ENCODE data around the gene CRAT.

Gene CRAT

GRCh38 chr9:129109952-129110739, 447 bp downstream of the CRAT start:
- DNase-seq (ENCODE audit: low spot score), result peak; percentile 79

DNA sequence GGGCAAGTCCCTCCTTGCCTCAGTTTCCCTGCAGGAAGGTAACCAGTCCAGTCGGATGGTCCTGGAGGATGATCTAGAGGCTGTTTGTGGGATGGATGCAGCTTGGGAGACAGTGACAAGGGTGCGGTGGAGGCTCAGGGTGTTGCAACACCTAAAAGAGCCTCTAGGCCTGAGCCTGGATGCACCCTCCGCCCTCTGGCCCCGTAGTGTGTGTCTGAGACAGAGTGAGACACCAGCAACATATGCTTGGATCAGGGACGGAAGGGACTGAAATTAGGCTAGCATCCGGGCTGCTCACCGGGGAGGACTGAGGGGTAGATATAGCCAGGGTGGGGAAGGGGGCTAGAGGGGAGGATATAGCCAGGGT, 1.1 kb downstream of the CRAT start:
- DNase-seq (ENCODE audit: low spot score), result peak; percentile 42

DNA sequence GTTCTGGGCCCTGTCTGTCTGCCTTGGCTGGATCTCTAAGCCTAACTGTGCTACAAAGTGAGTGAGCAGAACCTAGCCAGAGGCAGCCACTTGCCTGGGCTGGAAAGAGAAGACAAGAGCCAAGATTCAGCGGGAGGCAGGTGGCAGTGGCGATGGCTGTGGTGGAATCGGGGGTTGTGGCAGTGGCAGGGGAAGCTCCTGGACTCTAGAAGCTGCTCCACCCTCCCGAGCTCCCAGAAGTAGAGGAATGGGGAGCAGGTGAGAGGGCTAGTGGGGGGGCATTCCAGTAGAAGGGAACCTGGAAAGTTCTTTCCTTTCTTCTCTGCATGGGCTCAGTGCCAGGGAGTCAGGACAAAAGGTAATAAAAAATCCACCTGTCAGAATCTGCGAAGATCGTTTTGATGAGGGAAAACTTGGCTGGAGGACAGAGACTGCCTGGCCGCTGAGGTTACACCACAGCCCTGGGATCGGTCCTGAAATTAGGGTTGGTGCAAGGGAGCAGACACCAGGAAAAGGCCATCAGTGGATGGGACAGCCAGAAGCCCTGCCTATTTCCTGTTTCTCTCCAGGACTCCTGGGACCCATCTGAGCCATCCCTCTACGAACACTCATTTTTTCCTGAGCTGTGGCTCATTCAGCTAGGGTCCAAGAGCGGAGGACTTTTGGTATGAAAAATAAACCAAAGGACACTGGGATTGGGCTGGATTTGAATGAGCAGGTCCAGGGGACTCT, 1.6 kb downstream of the CRAT start:
- DNase-seq (ENCODE audit: low spot score), result no peak

DNA sequence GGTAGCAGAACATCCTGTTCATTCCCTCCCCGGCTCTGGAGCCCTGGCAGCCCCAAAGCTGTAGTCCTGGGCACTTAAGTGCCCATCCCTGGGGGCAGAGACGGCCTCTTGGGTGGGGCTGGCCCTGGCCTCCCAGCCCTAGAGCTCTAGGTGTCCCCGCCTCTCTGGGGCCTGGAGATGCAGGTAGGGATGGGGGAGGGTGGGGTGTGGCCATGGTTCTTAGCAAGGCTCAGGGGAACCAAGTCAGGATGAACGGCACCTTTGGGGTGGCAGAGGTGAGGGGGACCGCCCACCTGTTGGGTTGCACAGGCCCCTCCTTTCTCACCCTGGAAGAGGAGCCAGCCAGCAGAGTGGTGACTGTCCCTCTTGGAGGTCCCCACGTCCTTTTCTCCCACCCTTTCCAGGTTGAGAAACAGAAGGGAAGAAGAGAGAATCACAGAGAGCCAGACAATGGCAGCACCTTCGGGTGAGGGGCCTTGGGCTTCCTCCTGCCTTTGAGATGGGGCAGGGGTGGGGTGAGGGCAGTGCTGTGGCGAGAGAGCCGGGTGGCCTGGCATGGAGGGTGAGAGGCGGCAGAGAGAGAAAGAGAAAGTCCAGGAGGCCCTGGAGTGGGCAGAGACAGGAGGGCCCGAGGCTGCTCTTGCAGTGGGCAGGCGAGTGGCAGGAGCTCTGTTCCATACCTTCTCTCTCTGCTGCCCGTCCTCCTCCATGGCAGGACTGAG, 2.3 kb downstream of the CRAT start:
- DNase-seq (ENCODE audit: low spot score), result no peak

GRCh38 chr9:129107651-129108050, 2.9 kb downstream of the CRAT start:
- DNase-seq (ENCODE audit: low spot score), result no peak

GRCh38 chr9:129105857-129106694, 4.5 kb downstream of the CRAT start:
- DNase-seq (ENCODE audit: low spot score), result no peak

DNA sequence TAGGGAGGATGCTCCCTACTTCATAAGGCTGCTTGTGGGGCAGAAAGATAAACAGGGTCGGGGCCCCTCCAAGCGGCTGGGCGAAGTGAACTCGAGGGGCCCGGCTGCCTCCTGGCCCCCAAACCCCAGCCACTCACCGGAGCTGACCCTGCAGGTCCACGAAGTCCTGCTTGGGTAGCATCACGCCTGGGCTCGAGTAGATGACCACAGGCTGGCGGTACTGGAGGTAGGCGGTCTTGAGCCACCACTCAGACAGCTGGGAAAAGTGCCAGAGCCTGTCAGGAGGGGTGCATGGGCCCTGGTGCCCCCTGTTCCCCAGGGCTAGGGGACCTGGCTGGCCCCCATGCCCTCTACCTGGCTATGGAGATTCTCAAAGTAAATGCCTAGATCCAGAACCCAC, 6.5 kb downstream of the CRAT start:
- no peak for DNase-seq (ENCODE audit: low spot score)

DNA sequence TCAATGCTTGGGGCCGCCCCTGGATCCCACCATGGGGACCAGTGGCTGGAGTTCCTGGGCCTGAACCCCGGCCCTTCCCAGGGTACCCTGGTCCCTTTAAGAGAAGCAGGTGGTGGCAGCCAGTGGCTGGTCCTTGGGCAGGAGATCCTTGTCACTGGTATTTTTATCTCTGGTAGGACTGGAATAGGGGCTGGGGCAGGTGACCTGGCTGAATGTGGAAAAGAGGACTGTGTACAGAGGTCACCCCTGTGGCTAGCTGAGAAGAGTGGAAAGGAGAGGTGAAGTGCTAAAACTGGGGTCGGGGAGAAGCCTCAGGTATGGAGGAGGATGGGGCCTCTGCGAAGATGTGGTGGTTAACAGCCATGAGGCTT, 7.0 kb downstream of the CRAT start:
- no peak for DNase-seq (ENCODE audit: low spot score)

- DNase-seq (ENCODE audit: low spot score), result peak; percentile 71
These were observed 7.6 kb downstream of the CRAT start for GRCh38 chr9:129102791-129103594.

DNA sequence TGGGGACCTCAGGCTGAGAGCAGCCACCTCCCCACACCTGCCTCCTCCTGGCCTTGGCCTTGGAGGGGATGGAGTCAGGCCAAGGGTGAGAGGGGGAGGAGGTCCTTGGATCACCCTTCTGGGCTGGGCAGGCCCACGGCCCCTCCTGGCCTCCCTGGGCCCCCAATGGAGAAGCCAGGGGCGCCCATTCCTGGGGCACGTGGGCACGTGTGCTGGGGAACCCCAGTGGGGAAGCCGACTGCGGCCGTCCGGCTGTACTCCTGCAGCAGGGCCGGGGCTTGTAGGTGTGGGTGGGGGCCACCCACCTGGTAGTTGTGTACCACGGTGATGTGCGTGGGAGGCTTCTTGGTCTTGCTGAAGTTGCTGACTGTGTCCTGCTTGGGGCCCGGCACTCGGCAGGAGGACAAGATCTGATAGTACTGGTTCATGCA, 8.5 kb downstream of the CRAT start:
- DNase-seq (ENCODE audit: low spot score), result no peak

- no peak for DNase-seq (ENCODE audit: low spot score)
These were observed 9.3 kb downstream of the CRAT start for GRCh38 chr9:129101279-129101678.

- no peak for DNase-seq (ENCODE audit: low spot score)
These were observed 10.0 kb downstream of the CRAT start for GRCh38 chr9:129100383-129101169.

- DNase-seq (ENCODE audit: low spot score), result no peak
These were observed 12.3 kb downstream of the CRAT start for GRCh38 chr9:129098328-129098727.

- DNase-seq (ENCODE audit: low spot score), result no peak
These were observed 12.8 kb downstream of the CRAT start for GRCh38 chr9:129097671-129098306.

GRCh38 chr9:129095908-129096307, 14.7 kb downstream of the CRAT start:
- no peak for DNase-seq (ENCODE audit: low spot score)

DNA sequence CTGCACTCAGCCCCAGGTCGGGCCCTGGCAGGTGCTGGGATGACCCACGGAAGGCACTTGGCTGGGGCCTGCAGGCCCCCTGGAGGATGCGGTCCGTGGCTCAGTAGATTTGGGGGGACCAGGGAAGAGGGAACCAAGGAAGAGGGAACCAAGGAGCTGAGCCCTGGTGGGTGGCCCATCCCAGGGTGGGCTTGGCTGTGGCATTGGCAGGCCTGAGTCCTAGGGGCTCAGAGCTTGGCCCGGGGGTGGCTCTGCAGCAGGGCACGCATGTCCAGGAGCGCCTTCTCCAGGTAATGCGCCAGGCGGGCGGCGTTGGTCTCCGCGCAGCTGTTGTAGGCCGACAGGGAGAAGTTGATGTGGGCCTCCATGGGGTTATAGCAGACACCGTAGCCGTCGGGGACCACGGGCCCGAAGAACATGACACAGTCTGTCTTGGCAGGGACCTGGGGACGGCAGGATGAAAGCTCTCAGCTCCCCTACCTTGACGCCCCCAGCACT, 15.4 kb downstream of the CRAT start:
- no peak for DNase-seq (ENCODE audit: low spot score)

DNA sequence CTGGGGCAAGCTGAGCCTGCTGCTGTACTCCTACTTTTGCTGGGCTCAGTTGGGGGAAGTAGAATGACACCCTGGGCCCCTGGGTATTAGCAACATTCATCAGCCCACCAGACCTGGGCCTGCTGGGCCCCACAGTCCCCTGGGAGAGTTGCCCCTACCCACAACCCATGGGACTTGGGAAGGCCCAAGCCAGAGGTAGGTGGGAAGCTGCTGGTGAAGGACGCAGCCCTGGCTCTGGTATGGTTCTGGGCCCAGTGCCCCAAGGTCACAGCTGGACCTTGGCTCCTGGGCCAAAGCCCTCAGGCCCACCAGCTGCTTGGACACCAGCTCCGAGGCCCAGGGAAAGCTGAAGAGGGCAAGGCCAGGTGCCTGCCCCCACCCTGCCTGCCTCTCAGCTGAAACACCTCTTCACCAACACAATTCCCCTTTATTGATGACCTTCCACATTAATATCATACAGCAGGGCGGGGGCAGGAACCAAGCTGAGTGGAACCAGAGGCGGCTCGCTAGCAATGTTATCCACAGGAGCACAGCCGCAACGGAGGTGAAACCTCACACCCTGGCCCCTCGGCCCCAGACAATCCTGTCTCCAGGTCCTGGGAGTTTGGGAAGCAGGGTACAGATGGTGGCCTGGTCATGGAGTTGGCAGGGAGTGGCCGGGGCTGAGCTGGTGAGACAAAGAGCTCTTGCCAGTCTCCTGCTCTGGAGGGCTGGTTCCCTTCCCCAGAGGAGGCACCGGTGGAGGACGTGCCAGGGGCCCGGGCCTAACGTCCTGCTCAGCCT, 16.0 kb downstream of the CRAT start:
- no peak for DNase-seq (ENCODE audit: low spot score)

GRCh38 chr9:129093602-129094386, 16.8 kb downstream of the CRAT start:
- no peak for DNase-seq (ENCODE audit: low spot score)

Data from hepatic stellate cell (primary cell).